CD8-positive, alpha-beta memory T cell (primary cell): Measurements from ENCODE around the gene TMEM232. TPM values are rescaled to one million over a fixed set of nuclear protein-coding genes. Genes with fewer than 3 reads are reported as not detected.

Source experiments
- CTCF ChIA-PET: fragments of 350-600 bp; sonication (Branson Sonifier 250); formaldehyde crosslinking; loops from one replicate; lab custom pipeline; 2021; ENCODE audit warnings: antibody characterized with exemption; lab: Charles Lee
- POLR2A ChIA-PET: fragments of 350-600 bp; sonication (Branson Sonifier 250); formaldehyde crosslinking; loops from one replicate; lab custom pipeline; 2021; ENCODE audit warnings: antibody characterized with exemption; lab: Charles Lee
- DNase-seq, 5 donors: peaks; one replicate each; pipeline versions ENCODE4 v3.0.0 to v3.0.0-alpha.2; 2020 to 2022; ENCODE audit warnings: mixed read lengths in 1 of 5
- H3K27ac ChIP-seq: one replicate; pipeline ENCODE4 v1.7.0; 2013; ENCODE audit warnings: low read depth, mild to moderate bottlenecking, low read length, moderate library complexity
- H3K27me3 ChIP-seq: 2 replicates; pipeline ENCODE4 v1.7.0; 2013; ENCODE audit warnings: low read length, mild to moderate bottlenecking; ENCODE audit not compliant: insufficient read depth, poor library complexity, severe bottlenecking
- H3K36me3 ChIP-seq: 2 replicates; pipeline ENCODE4 v1.7.0; 2013; ENCODE audit warnings: mild to moderate bottlenecking, low read length, moderate library complexity; ENCODE audit not compliant: insufficient read depth
- H3K4me1 ChIP-seq: 2 replicates; pipeline ENCODE4 v1.7.0; 2013; ENCODE audit warnings: mild to moderate bottlenecking, low read length, moderate library complexity; ENCODE audit not compliant: insufficient read depth
- H3K4me3 ChIP-seq: 2 replicates; pipeline ENCODE4 v1.7.0; 2013; ENCODE audit warnings: mild to moderate bottlenecking, low read length
- H3K9me3 ChIP-seq: 2 replicates; pipeline ENCODE4 v1.7.0; 2013; ENCODE audit warnings: mild to moderate bottlenecking, low read length
- H3K27ac Mint-ChIP-seq, 8 donors: one replicate each; pipeline ENCODE4 v1.8.0; 2020 to 2021; ENCODE audit warnings: mixed read lengths in 8 of 8, mild to moderate bottlenecking in 6 of 8, inconsistent platforms in 3 of 8, moderate library complexity in 3 of 8
- H3K27me3 Mint-ChIP-seq, 2 donors: one replicate each; pipeline ENCODE4 v1.8.0; 2020 to 2021; ENCODE audit warnings: mixed read lengths in 2 of 2, mild to moderate bottlenecking in 1 of 2, moderate library complexity in 1 of 2
- H3K36me3 Mint-ChIP-seq, 3 donors: one replicate each; pipeline ENCODE4 v1.8.0; 2020 to 2021; ENCODE audit warnings: mixed read lengths in 3 of 3, inconsistent platforms in 1 of 3, mild to moderate bottlenecking in 1 of 3
- H3K4me1 Mint-ChIP-seq, 3 donors: one replicate each; pipeline ENCODE4 v1.8.0; 2020 to 2021; ENCODE audit warnings: mixed read lengths in 3 of 3, inconsistent platforms in 1 of 3, mild to moderate bottlenecking in 1 of 3
- H3K4me3 Mint-ChIP-seq, 7 donors: one replicate each; pipeline ENCODE4 v1.8.0; 2020 to 2021; ENCODE audit warnings: mixed read lengths in 7 of 7, mild to moderate bottlenecking in 6 of 7, moderate library complexity in 4 of 7, inconsistent platforms in 2 of 7
- H3K9me3 Mint-ChIP-seq, 5 donors: one replicate each; pipeline ENCODE4 v1.8.0; 2020 to 2022; ENCODE audit warnings: mixed read lengths in 5 of 5, mild to moderate bottlenecking in 3 of 5, moderate library complexity in 2 of 5, inconsistent platforms in 1 of 5
- polyA plus RNA-seq: library from polyadenylated mRNA; unstranded; fragments of 300-500 nt; fragmentation: Illumina TruSeq; gene quantifications from one replicate; pipeline ENCODE4 v1.2.3, GENCODE V29; 2021
- total RNA-seq, 2 experiments: library from RNA; stranded (reverse); gene quantifications; one replicate each; pipeline ENCODE4 v1.2.3, GENCODE V29; 2021

The TMEM232 gene
- under 1 TPM; 0.38 to 0.92 TPM for total RNA-seq
- 0.25 TPM for polyA plus RNA-seq

- POLR2A ChIA-PET: interaction anchor here (1.2 kb wide), 1 partner anchor 12 kb away, joined by 7 read pairs; the partner anchor contains the start of gene SLC25A46
- H3K36me3 ChIP-seq: no peaks in the 10 kb centered on the region
Measured at GRCh38 chr5:110726249-110727024, at the start of gene TMEM232. TSS of gene TMEM232 (minus strand) at chr5:110726671. CDS start at chr5:110667352, 59,319 bp downstream.

DNA sequence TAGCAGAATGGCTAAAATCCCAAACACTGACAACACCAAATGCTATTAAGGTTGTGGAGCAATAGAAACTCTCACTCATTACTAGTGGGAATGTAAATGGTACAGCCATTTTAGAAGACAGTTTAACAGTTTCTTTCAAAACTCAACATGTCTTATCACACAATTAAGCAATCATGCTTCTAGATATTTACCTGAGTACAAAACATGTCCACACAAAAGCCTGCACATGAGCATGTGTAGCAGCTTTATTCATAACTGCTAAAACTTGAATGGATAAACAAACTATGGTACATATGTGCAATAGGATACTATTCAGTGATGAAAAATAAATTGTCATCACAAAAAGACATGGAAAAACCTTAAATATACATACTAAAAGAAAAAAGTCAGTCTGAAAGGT, 43.8 kb upstream of the TMEM232 start:
- Histone ChIP-seq H3K9me3 (no peaks in the 10 kb centered on the region), H3K4me1 (no peaks in the 10 kb centered on the region), H3K4me3 (no peak overlapping the region), H3K27ac (no peak overlapping the region), H3K27me3 (no peaks in the 10 kb centered on the region), H3K36me3 (no peaks in the 10 kb centered on the region)
- no peak for DNase-seq
- Mint-ChIP-seq H3K4me1 (no peaks in the 10 kb centered on the region), H3K27ac (no peak overlapping the region), H3K36me3 (no peaks in the 10 kb centered on the region), H3K27me3 (peaks cover 0 to 7% of the 10 kb centered on the region in 2 donors), H3K4me3 (no peak overlapping the region), H3K9me3 (no peaks in the 10 kb centered on the region)
- ChIA-PET CTCF (no interaction called here), POLR2A (no interaction called here)

More at GRCh38 chr5:110726249-110727024, at the start of gene TMEM232:
- H3K9me3 ChIP-seq: no peaks in the 10 kb centered on the region
- peak within 1 kb of the TSS in 7 of 8 donors; percentile 15 to 88 (median 70) for H3K27ac Mint-ChIP-seq
- H3K36me3 Mint-ChIP-seq: peaks cover 0 to 2% (median 0%) of the 10 kb centered on the region in 3 donors
- H3K27me3 Mint-ChIP-seq: peaks cover 2 to 13% of the 10 kb centered on the region in 2 donors
- no peaks in the 10 kb centered on the region for H3K9me3 Mint-ChIP-seq
- peak within 1 kb of the TSS; percentile 76 for H3K4me3 ChIP-seq
- CTCF ChIA-PET: interaction anchor here (1.3 kb wide), 1 partner anchor 12 kb away, joined by 5 read pairs; the partner anchor contains the start of gene SLC25A46
- H3K4me1 Mint-ChIP-seq: peaks cover 0 to 9% (median 2%) of the 10 kb centered on the region in 3 donors
- peak; percentile 54 to 87 (median 67) for DNase-seq
- H3K4me3 Mint-ChIP-seq: peak within 1 kb of the TSS; percentile 70 to 88 (median 85)
- H3K4me1 ChIP-seq: peaks cover 4% of the 10 kb centered on the region
- peak within 1 kb of the TSS; percentile 5 for H3K27ac ChIP-seq
- no peaks in the 10 kb centered on the region for H3K27me3 ChIP-seq

- no peaks in the 10 kb centered on the region for H3K9me3 ChIP-seq
- POLR2A ChIA-PET: no interaction called here
- H3K4me3 ChIP-seq: no peak overlapping the region
- no peak overlapping the region for H3K27ac ChIP-seq
- H3K27ac Mint-ChIP-seq: no peak overlapping the region
- H3K27me3 Mint-ChIP-seq: peaks cover 0 to 4% of the 10 kb centered on the region in 2 donors
- no peak overlapping the region for H3K4me3 Mint-ChIP-seq
- peaks cover 0 to 2% (median 0%) of the 10 kb centered on the region in 3 donors for H3K36me3 Mint-ChIP-seq
- H3K4me1 ChIP-seq: no peaks in the 10 kb centered on the region
- no peaks in the 10 kb centered on the region for H3K27me3 ChIP-seq
- H3K4me1 Mint-ChIP-seq: no peaks in the 10 kb centered on the region
- CTCF ChIA-PET: no interaction called here
- DNase-seq: no peak
- no peaks in the 10 kb centered on the region for H3K36me3 ChIP-seq
- H3K9me3 Mint-ChIP-seq: no peaks in the 10 kb centered on the region
Measured at GRCh38 chr5:110769000-110769681, 42.7 kb upstream of the TMEM232 start.

GRCh38 chr5:110768138-110768860, 41.8 kb upstream of the TMEM232 start:
- ChIA-PET POLR2A (no interaction called here), CTCF (no interaction called here)
- no peak overlapping the region for H3K27ac Mint-ChIP-seq
- Histone ChIP-seq H3K27me3 (no peaks in the 10 kb centered on the region), H3K4me3 (no peak overlapping the region), H3K36me3 (no peaks in the 10 kb centered on the region), H3K27ac (no peak overlapping the region), H3K9me3 (no peaks in the 10 kb centered on the region), H3K4me1 (no peaks in the 10 kb centered on the region)
- H3K4me3 Mint-ChIP-seq: no peak overlapping the region
- H3K27me3 Mint-ChIP-seq: peaks cover 0 to 2% of the 10 kb centered on the region in 2 donors
- no peaks in the 10 kb centered on the region for H3K9me3 Mint-ChIP-seq
- DNase-seq: no peak
- H3K36me3 Mint-ChIP-seq: peaks cover 0 to 2% (median 0%) of the 10 kb centered on the region in 3 donors
- no peaks in the 10 kb centered on the region for H3K4me1 Mint-ChIP-seq

DNA sequence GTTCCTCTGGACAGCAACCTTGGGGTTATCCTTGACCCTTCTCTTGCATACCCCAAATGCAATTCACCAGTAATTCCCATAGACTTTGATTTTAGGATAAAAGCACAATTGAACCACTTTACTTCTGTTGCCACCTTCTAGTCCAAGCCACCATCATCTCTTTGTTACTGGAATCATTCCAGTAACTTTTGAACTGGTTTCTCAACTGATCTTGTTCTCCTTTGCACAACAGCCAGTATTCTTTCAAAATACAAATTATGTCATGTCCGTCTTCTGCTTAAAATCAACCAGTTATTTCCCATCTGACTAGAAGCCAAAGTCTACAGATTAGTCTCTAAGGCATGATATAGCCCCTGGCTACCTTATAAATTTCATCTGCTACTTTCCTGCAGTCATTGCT, 33.7 kb upstream of the TMEM232 start:
- POLR2A ChIA-PET: no interaction called here
- Mint-ChIP-seq H3K4me3 (no peak overlapping the region), H3K9me3 (no peaks in the 10 kb centered on the region), H3K27me3 (no peaks in the 10 kb centered on the region), H3K27ac (no peak overlapping the region), H3K4me1 (peaks cover 0 to 5% (median 1%) of the 10 kb centered on the region in 3 donors), H3K36me3 (peaks cover 0 to 17% (median 16%) of the 10 kb centered on the region in 3 donors)
- Histone ChIP-seq H3K27ac (no peak overlapping the region), H3K36me3 (peaks cover 21% of the 10 kb centered on the region), H3K9me3 (no peaks in the 10 kb centered on the region), H3K4me1 (no peaks in the 10 kb centered on the region), H3K27me3 (no peaks in the 10 kb centered on the region), H3K4me3 (no peak overlapping the region)
- CTCF ChIA-PET: no interaction called here
- DNase-seq: no peak

DNA sequence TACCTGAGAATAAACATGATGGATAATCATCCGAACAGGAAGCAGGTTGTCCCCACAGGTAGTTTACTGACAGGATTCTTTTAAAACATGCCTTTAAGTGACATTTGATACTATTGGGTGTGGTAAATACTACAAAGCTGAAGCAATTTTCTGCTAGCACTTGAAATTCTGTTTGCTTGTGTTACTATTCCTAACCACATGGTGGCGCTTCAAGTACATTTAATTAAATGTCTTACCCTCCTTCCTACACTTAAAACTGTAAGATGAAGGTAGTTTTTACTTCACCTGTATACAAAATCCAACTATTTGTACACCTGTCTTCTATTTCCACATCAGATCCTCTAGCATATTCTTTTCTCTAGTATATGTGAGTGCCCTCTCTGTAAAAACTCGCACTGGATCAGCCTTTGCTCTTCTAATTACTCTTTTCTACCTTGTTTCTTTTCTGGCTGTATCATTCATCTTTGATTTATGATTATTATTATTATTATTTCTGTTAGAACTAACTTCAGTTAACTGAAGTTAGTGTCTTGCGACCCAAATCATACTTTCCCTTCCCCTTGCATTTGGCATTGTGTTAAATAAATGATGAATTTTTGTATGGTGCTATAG, 30.8 kb upstream of the TMEM232 start:
- Mint-ChIP-seq H3K27ac (peak overlapping the region in 3 of 8 donors; percentile 4 to 56 (median 25)), H3K36me3 (peaks cover 0 to 21% (median 17%) of the 10 kb centered on the region in 3 donors), H3K9me3 (no peaks in the 10 kb centered on the region), H3K27me3 (no peaks in the 10 kb centered on the region), H3K4me1 (peaks cover 18 to 32% (median 30%) of the 10 kb centered on the region in 3 donors), H3K4me3 (no peak overlapping the region)
- Histone ChIP-seq H3K9me3 (no peaks in the 10 kb centered on the region), H3K36me3 (peaks cover 20% of the 10 kb centered on the region), H3K27ac (no peak overlapping the region), H3K4me1 (peaks cover 2% of the 10 kb centered on the region), H3K4me3 (no peak overlapping the region), H3K27me3 (no peaks in the 10 kb centered on the region)
- DNase-seq: peak in 2 of 5 donors; percentile 2 to 24
- POLR2A ChIA-PET: no interaction called here
- CTCF ChIA-PET: interaction anchor here (1.0 to 1.4 kb wide), 2 partner anchors 18 to 335 kb away, joined by 3 to 4 read pairs; partner anchors contain the start of genes SLC25A46 and WDR36

DNA sequence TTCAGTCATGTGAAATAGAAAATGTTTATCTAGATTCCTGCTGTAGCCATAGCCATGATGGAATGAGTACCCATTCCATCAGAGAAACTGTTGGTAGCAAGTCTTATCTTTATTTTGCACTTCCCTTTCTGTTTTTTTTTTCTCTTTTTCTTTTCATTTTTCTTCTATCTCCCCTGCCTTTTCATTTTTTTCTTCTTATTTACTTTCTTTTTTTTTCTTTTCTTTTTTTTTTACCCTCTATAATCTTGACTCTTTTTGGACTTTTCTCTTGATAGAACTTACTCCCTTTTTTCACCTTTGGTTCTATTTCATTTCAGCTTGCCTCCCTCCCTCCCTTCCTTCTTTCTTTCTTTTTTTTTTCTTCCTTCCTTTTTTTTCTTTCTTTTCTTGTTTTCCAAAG, 27.7 kb upstream of the TMEM232 start:
- no peaks in the 10 kb centered on the region for H3K27me3 Mint-ChIP-seq
- ChIA-PET POLR2A (interaction anchor here (1.2 kb wide), 1 partner anchor 16 kb away, joined by 6 read pairs; the partner anchor contains the start of gene SLC25A46), CTCF (no interaction called here)
- H3K4me3 Mint-ChIP-seq: no peak overlapping the region
- H3K4me3 ChIP-seq: no peak overlapping the region
- H3K4me1 Mint-ChIP-seq: peaks cover 32 to 57% (median 49%) of the 10 kb centered on the region in 3 donors
- H3K9me3 ChIP-seq: no peaks in the 10 kb centered on the region
- H3K36me3 Mint-ChIP-seq: peaks cover 0 to 35% (median 23%) of the 10 kb centered on the region in 3 donors
- DNase-seq: no peak
- H3K27ac Mint-ChIP-seq: peak overlapping the region in 7 of 8 donors; percentile 11 to 93 (median 41)
- H3K27ac ChIP-seq: no peak overlapping the region
- no peaks in the 10 kb centered on the region for H3K9me3 Mint-ChIP-seq
- H3K27me3 ChIP-seq: no peaks in the 10 kb centered on the region
- H3K36me3 ChIP-seq: peaks cover 5% of the 10 kb centered on the region
- H3K4me1 ChIP-seq: peaks cover 7% of the 10 kb centered on the region
